GM21529 (cell line): Measurements from ENCODE around the gene ZNF283.
"Not testable (repeated sequence)": the region's sequence is repeated elsewhere in the genome, so short reads cannot be mapped to it uniquely, and the experiment has no call there.

Source experiments
- ATAC-seq: cut with Tn5 transposase; IDR thresholded peaks from one replicate; pipeline ENCODE4 v1.9.1; 2021; ENCODE audit not compliant: unreplicated experiment

The ZNF283 gene

GRCh38 chr19:43799502-43800142, 27.5 kb upstream of the ZNF283 start:
- ATAC-seq = no peak

- ATAC-seq = no peak
Observed at GRCh38 chr19:43802216-43802951, 24.7 kb upstream of the ZNF283 start, which contains the start of gene LYPD5. LYPD5 (minus strand) TSS chr19:43802447; CDS start chr19:43802380, 67 bp downstream.

- ATAC-seq = no peak
Observed at GRCh38 chr19:43804432-43804831, 22.7 kb upstream of the ZNF283 start.

- not testable (repeated sequence) for ATAC-seq
Observed at GRCh38 chr19:43806401-43806800, 20.7 kb upstream of the ZNF283 start.

- no peak for ATAC-seq
Observed at GRCh38 chr19:43806848-43807247, 20.3 kb upstream of the ZNF283 start.

- ATAC-seq = no peak
Observed at GRCh38 chr19:43807651-43808050, 19.5 kb upstream of the ZNF283 start.

GRCh38 chr19:43809762-43810696, 17.1 kb upstream of the ZNF283 start:
- ATAC-seq = no peak

GRCh38 chr19:43811837-43812236, 15.3 kb upstream of the ZNF283 start:
- no peak for ATAC-seq

- no peak for ATAC-seq
Observed at GRCh38 chr19:43812259-43812658, 14.9 kb upstream of the ZNF283 start.

GRCh38 chr19:43812688-43813087, 14.4 kb upstream of the ZNF283 start:
- ATAC-seq = no peak

- no peak for ATAC-seq
Observed at GRCh38 chr19:43814663-43815352, 12.3 kb upstream of the ZNF283 start.

- ATAC-seq = not testable (repeated sequence)
Observed at GRCh38 chr19:43817454-43817853, 9.7 kb upstream of the ZNF283 start.

- ATAC-seq = no peak
Observed at GRCh38 chr19:43818500-43818899, 8.6 kb upstream of the ZNF283 start.

GRCh38 chr19:43820098-43820883, 6.8 kb upstream of the ZNF283 start:
- no peak for ATAC-seq

GRCh38 chr19:43820884-43821215, 6.3 kb upstream of the ZNF283 start:
- no peak for ATAC-seq

GRCh38 chr19:43823856-43824255, 3.3 kb upstream of the ZNF283 start:
- ATAC-seq = not testable (repeated sequence)

GRCh38 chr19:43824572-43824971, 2.5 kb upstream of the ZNF283 start:
- ATAC-seq = not testable (repeated sequence)

- no peak for ATAC-seq
Observed at GRCh38 chr19:43839139-43839538, 12.0 kb downstream of the ZNF283 start.

GRCh38 chr19:43842007-43842406, 14.9 kb downstream of the ZNF283 start:
- ATAC-seq = no peak

- no peak for ATAC-seq
Observed at GRCh38 chr19:43847246-43847645, 20.1 kb downstream of the ZNF283 start.
